Activated CD8-positive, alpha-beta T cell treated with anti-CD3 and anti-CD28 coated beads for 36 hours (primary cell): Measurements from ENCODE around the gene FRAT2. TPM values are rescaled to one million over a fixed set of nuclear protein-coding genes. Genes with fewer than 3 reads are reported as not detected.
"Not testable (repeated sequence)": the region's sequence is repeated elsewhere in the genome, so short reads cannot be mapped to it uniquely, and the experiment has no call there.

ENCODE experiments used
- ATAC-seq: fragments of 200-7000 bp; cut with Tn5 transposase; one replicate; pipeline ENCODE4 v1.10.0; 2021; ENCODE audit warnings: mild to moderate bottlenecking, moderate library complexity
- CTCF ChIA-PET: fragments of 350-600 bp; sonication (Branson Sonifier 250); formaldehyde crosslinking; loops from one replicate; lab custom pipeline; 2021; ENCODE audit warnings: antibody characterized with exemption; lab: Charles Lee
- POLR2A ChIA-PET: fragments of 350-600 bp; sonication (Branson Sonifier 250); formaldehyde crosslinking; loops from one replicate; lab custom pipeline; 2021; ENCODE audit warnings: antibody characterized with exemption; lab: Charles Lee
- DNase-seq: peaks from one replicate; pipeline ENCODE4 v3.0.0-alpha.2; 2020
- H3K27ac Mint-ChIP-seq: one replicate; pipeline ENCODE4 v1.8.0; 2021; ENCODE audit warnings: mild to moderate bottlenecking, mixed read lengths
- H3K27me3 Mint-ChIP-seq: one replicate; pipeline ENCODE4 v1.8.0; 2021; ENCODE audit warnings: mixed read lengths
- H3K36me3 Mint-ChIP-seq: one replicate; pipeline ENCODE4 v1.8.0; 2021; ENCODE audit warnings: low read depth, mixed read lengths
- H3K4me1 Mint-ChIP-seq: one replicate; pipeline ENCODE4 v1.8.0; 2021; ENCODE audit warnings: low read depth, mixed read lengths
- H3K4me3 Mint-ChIP-seq: one replicate; pipeline ENCODE4 v1.8.0; 2021; ENCODE audit warnings: mild to moderate bottlenecking, moderate library complexity, mixed read lengths
- H3K9me3 Mint-ChIP-seq: one replicate; pipeline ENCODE4 v1.8.0; 2021; ENCODE audit warnings: mixed read lengths
- CTCF ChIP-seq: fragments of 200-600 bp; IDR thresholded peaks from one replicate; pipeline ENCODE4 v1.8.0; 2022; ENCODE audit warnings: antibody characterized with exemption, mild to moderate bottlenecking
- intact Hi-C: fragments of 100-400 bp; cut with micrococcal nuclease; formaldehyde crosslinking; loops from one replicate; pipeline ENCODE4 v1.10.0; 2022
- total RNA-seq, 2 experiments: library from RNA; stranded (reverse); gene quantifications; one replicate each; pipeline ENCODE4 v1.2.3, GENCODE V29; 2021

The FRAT2 gene
- total RNA-seq, 2 experiments from 2014 or later, result 5.6 to 6.4 TPM

DNA sequence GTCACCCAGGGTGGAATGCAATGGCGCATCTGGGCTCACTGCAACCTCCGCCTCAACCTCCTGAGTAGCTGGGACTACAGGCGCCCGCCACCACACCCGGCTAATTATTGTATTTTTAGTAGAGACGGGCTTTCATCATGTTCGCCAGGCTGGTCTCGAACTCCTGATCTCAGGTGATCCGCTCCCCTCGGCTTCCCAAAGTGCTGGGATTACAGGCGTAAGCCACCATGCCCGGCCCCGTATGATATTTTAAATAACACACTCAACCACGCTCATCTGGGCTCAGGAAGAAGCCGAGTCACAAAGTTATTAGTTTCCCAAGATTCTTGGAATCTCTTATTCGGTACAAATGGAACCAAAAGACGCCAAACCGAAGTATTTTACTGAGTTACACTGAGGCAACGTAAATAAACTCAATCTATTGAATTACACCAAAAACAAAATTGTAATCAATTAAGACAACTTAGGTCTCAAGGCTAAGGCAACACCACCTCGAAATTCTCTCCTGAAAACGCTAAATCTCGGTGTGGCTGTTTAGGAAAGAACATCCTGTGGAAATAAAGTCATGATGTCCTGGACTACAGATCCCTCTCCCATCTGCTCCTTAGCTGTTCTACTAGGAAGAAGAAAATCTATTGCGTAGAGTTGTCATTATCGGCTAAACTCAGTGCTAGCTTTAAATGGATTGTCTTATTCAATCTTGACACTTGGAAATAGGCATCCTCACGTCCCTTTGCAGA lies 43.0 kb downstream of the FRAT2 start:
- peaks cover 11% of the 10 kb centered on the region for H3K36me3 Mint-ChIP-seq

GRCh38 chr10:97290576-97291356 lies 43.8 kb downstream of the FRAT2 start:
- peak overlapping the region; percentile 88 for H3K4me3 Mint-ChIP-seq
- intact Hi-C loops, H3K9me3 Mint-ChIP-seq, H3K27me3 Mint-ChIP-seq, ATAC-seq, H3K27ac Mint-ChIP-seq, DNase-seq: not testable (repeated sequence)
- POLR2A ChIA-PET, result interaction anchor here (2.5 kb wide), 1 partner anchor 29 kb away, joined by 17 read pairs; the partner anchor contains the start of gene FRAT1
- peaks cover 16% of the 10 kb centered on the region for H3K4me1 Mint-ChIP-seq
- H3K36me3 Mint-ChIP-seq, result peaks cover 14% of the 10 kb centered on the region
- CTCF ChIA-PET, result interaction anchor here (1.1 kb wide), 1 partner anchor 12 kb away, joined by 4 read pairs; no protein-coding TSS in a partner anchor

More for the DNA sequence above, 43.0 kb downstream of the FRAT2 start:
- peak overlapping the region; percentile 80 for H3K27ac Mint-ChIP-seq
- no peaks in the 10 kb centered on the region for H3K9me3 Mint-ChIP-seq
- intact Hi-C loops, result no loop called here
- peaks cover 2% of the 10 kb centered on the region for H3K27me3 Mint-ChIP-seq
- ATAC-seq (no peak), DNase-seq (no peak)
- peaks cover 16% of the 10 kb centered on the region for H3K4me1 Mint-ChIP-seq
- POLR2A ChIA-PET, result interaction anchor here (0.8 to 2.5 kb wide), 3 partner anchors 28 to 42 kb away, joined by 3 to 17 read pairs (median 8); partner anchors contain the start of gene FRAT1
- CTCF ChIA-PET, result interaction anchor here (1.2 to 1.9 kb wide), 2 partner anchors 13 to 57 kb away, joined by 3 to 15 read pairs; no protein-coding TSS in a partner anchor
- peak overlapping the region; percentile 88 for H3K4me3 Mint-ChIP-seq
- TF ChIP-seq CTCF, result no peak

GRCh38 chr10:97290076-97290475 lies 44.5 kb downstream of the FRAT2 start:
- H3K9me3 Mint-ChIP-seq, POLR2A ChIA-PET, ATAC-seq, H3K27me3 Mint-ChIP-seq, DNase-seq, H3K27ac Mint-ChIP-seq, intact Hi-C loops, H3K4me3 Mint-ChIP-seq: not testable (repeated sequence)
- CTCF ChIA-PET, result interaction anchor here (1.1 kb wide), 1 partner anchor 11 kb away, joined by 4 read pairs; no protein-coding TSS in a partner anchor
- Mint-ChIP-seq H3K4me1 (peaks cover 16% of the 10 kb centered on the region), H3K36me3 (peaks cover 14% of the 10 kb centered on the region)

Other genes with a start within 250 kb of the FRAT2 start
- 1 to 10 TPM in 1 of 2 experiments, under 1 TPM in 1; 0.34 to 1.2 TPM for gene SLIT1, start 148.8 kb downstream of the FRAT2 start, total RNA-seq
- gene ARHGAP19, start 42.1 kb downstream of the FRAT2 start, total RNA-seq, result 10 to 100 TPM; 42.3 to 53.2 TPM
- gene FRAT1, start 15.5 kb downstream of the FRAT2 start, total RNA-seq, result 1 to 10 TPM; 3.0 to 3.2 TPM
- gene RRP12, start 66.6 kb upstream of the FRAT2 start, total RNA-seq, result 10 to 100 TPM; 50.3 to 51.0 TPM
- gene PGAM1, start 91.5 kb upstream of the FRAT2 start, total RNA-seq, result 1,000 to 10,000 TPM; 1,193 to 1,205 TPM
- gene EXOSC1, start 111.3 kb upstream of the FRAT2 start, total RNA-seq, result 10 to 100 TPM; 43.3 to 49.2 TPM
- gene ZDHHC16, start 111.4 kb upstream of the FRAT2 start, total RNA-seq, result 10 to 100 TPM; 23.8 to 25.2 TPM
- gene MMS19, start 163.7 kb upstream of the FRAT2 start, total RNA-seq, result 100 to 1,000 TPM; 107 to 108 TPM
- gene UBTD1, start 164.2 kb upstream of the FRAT2 start, total RNA-seq, result 1 to 10 TPM; 1.6 to 2.1 TPM
- not detected for gene ANKRD2, start 238.1 kb upstream of the FRAT2 start, total RNA-seq
- gene HOGA1, start 249.7 kb upstream of the FRAT2 start, total RNA-seq, result not detected